H1 (cell line): ENCODE measurements around the gene EPB41L1.

Experiments used
- CBX8 ChIP-seq: fragments of 300-800, 300-1000 bp; sonication (generic); IDR thresholded peaks from 2 replicates; pipeline ENCODE4 v1.7.1; 2016; ENCODE audit warnings: low read depth, low read length, borderline replicate concordance
- CTCF ChIP-seq, 3 experiments: IDR thresholded peaks; 1 replicate in 2 of 3; 2 replicates in 1 of 3; pipeline versions ENCODE4 v1.5.1 to v1.6.1; 2011; ENCODE audit warnings: low read length in 3 of 3, mild to moderate bottlenecking in 3 of 3, inconsistent platforms in 2 of 3, low read depth in 1 of 3, moderate library complexity in 1 of 3; ENCODE audit not compliant: insufficient read depth in 1 of 3; ENCODE audit errors: control extremely low read depth in 1 of 3
- EZH2 ChIP-seq: fragments of 200-600 bp; sonication (generic); IDR thresholded peaks from 2 replicates; pipeline ENCODE4 v1.7.1; 2012; ENCODE audit warnings: low read depth, mild to moderate bottlenecking, moderate library complexity, low read length, inconsistent platforms; ENCODE audit not compliant: severe bottlenecking
- GTF2F1 ChIP-seq: IDR thresholded peaks from 2 replicates; pipeline ENCODE4 v1.6.1; 2012; ENCODE audit warnings: low read depth, low read length, improper control_type of control experiment, borderline replicate concordance
- SUZ12 ChIP-seq: fragments of 200-600 bp; sonication (generic); IDR thresholded peaks from 2 replicates; pipeline ENCODE4 v1.6.1; 2012; ENCODE audit warnings: mild to moderate bottlenecking, inconsistent platforms, low read length, moderate library complexity, mixed read lengths
- TBP ChIP-seq: IDR thresholded peaks from 2 replicates; pipeline ENCODE4 v1.6.1; 2011; ENCODE audit warnings: low read depth, low read length, improper control_type of control experiment

- no peak for TF ChIP-seq SUZ12
- TF ChIP-seq GTF2F1, result no peak
- TF ChIP-seq CTCF (IDR thresholded peaks at IDR 0.05; ENCODE audit: control extremely low read depth in 1 of 3, insufficient read depth in 1 of 3, low read depth in 1 of 3, low read length in 3 of 3), result no peak
- no peak for TF ChIP-seq TBP
- no peak for TF ChIP-seq CBX8
- TF ChIP-seq EZH2, result no peak
Observed at GRCh38 chr20:36238760-36239159, 84.2 kb downstream of the EPB41L1 start.
